OCI-LY1 (cell line): ENCODE measurements around the gene RAET1L.
"Not testable (repeated sequence)": the region's sequence is repeated elsewhere in the genome, so short reads cannot be mapped to it uniquely, and the experiment has no call there.

Experiments used
- CTCF ChIP-seq: fragments of 200-600 bp; sonication (generic), shearing (Covaris generic); IDR thresholded peaks from 2 replicates; pipeline ENCODE4 v1.5.1; 2017; ENCODE audit warnings: mild to moderate bottlenecking, antibody characterized with exemption, low read length, moderate library complexity, mixed read lengths
- EZH2 ChIP-seq: fragments of 200-600 bp; sonication (generic), shearing (Covaris generic); IDR thresholded peaks from 2 replicates; pipeline ENCODE4 v1.8.0; 2017; ENCODE audit warnings: borderline replicate concordance, mixed run types, mild to moderate bottlenecking, antibody characterized with exemption, low read length, moderate library complexity, mixed read lengths

GRCh38 chr6:150059973-150060372, 34.6 kb upstream of the RAET1L start:
- not testable (repeated sequence) for TF ChIP-seq CTCF, EZH2
